ENCODE data around the gene PTPRG.

GRCh38 chr3:62203561-62203960 lies 642.2 kb downstream of the PTPRG start:
- TF ChIP-seq CTCF (IDR thresholded peaks at IDR 0.05), result no peak
- TF ChIP-seq POLR2A (IDR thresholded peaks at IDR 0.05), result no peak
- no peak for TF ChIP-seq EP300 (IDR thresholded peaks at IDR 0.05)
- no peak for TF ChIP-seq POLR2AphosphoS5 (IDR thresholded peaks at IDR 0.05)
